ENCODE measurements around the gene DISC1. TPM values are rescaled to one million over a fixed set of nuclear protein-coding genes. Genes with fewer than 3 reads are reported as not detected.
A peak's percentile ranks its signal among the peaks of the same experiment; 100 is the strongest.
"Not testable (repeated sequence)": the region's sequence is repeated elsewhere in the genome, so short reads cannot be mapped to it uniquely, and the experiment has no call there.

DISC1 gene
- total and polyA plus RNA-seq, 7 donors, result 1.2 to 14.1 (median 5.8) TPM

DNA sequence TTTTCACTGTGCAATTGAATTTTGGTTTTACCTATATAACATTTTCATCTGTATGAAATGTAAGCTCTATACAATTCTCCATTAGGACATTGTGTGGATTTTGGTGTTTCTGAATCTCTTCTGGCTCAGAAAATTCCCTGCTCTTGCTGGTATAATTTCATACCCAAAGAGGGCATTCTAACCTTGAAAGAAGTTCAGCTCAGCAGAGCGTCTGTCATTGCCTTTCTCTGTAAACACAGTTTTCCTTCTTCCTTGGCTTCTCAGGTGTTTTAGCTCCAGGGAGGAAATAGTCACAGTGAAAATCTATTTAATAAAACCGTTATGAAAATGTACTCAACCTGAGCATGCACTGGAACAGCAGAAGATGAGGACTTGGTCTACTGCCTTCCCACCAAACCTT, 16.0 kb downstream of the DISC1 start:
- H3K4me3 ChIP-seq, result no peak overlapping the region
- 20 to 57% methylated on average over 2 of the region's 2 CpGs for WGBS, 2 donors
- no peak for DNase-seq
- no peaks in the 10 kb centered on the region for H3K36me3 ChIP-seq
- intact Hi-C loops (cut with DNase I), result no loop called here
- no peak for TF ChIP-seq EP300 (IDR thresholded peaks at IDR 0.05)
- no peaks in the 10 kb centered on the region for H3K27me3 ChIP-seq
- H3K27ac ChIP-seq, result no peak overlapping the region
- peaks cover 0 to 6% (median 2%) of the 10 kb centered on the region in 4 donors for H3K4me1 ChIP-seq
- no peaks in the 10 kb centered on the region for H3K9me3 ChIP-seq

DNA sequence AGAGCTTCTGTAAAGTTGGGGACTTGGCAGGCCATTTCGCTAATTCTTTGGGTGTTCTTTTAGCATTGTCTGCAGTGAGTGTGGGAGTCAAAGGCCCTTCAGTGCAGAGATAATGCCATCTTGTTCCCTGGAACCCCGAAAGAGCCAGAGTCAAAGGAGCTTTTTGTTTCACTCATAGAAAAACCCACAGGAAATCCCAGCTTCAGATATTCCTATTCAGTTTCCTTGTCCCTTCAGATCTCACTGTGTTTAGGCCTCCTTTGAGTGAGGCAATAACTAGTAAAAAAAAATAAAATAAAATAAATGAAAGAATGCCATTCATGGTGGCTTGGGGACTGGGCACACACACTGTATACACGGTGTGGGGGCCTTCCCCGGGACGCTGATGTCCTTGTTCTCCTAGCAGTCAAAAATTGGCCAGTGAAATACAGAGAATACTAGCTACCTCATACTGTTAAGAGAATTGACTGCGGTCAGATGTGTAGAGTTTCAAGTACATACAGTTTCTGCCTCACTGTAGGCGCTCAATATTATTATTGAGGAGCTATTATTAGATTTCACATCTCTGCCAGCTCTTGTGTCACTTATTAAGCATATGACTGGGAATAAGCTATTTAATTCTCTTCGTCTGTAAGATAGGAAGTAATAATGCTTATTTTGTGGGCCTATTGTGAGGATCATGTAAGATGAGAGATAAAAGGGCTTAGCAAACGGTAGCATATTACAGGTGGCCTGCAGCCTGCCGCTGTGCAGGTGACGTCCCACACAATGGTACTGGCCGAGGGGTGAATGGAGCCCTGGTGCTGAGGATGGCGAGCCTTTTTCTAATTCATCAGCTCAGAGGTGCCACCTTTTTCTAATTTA, 16.7 kb downstream of the DISC1 start:
- Histone ChIP-seq H3K27ac (peak overlapping the region in 1 of 4 donors; percentile 50), H3K27me3 (no peaks in the 10 kb centered on the region), H3K4me1 (peaks cover 0 to 6% (median 2%) of the 10 kb centered on the region in 4 donors), H3K4me3 (no peak overlapping the region), H3K36me3 (no peaks in the 10 kb centered on the region), H3K9me3 (no peaks in the 10 kb centered on the region)
- TF ChIP-seq EP300 (IDR thresholded peaks at IDR 0.05), result no peak
- TF ChIP-seq, protein P1, sequence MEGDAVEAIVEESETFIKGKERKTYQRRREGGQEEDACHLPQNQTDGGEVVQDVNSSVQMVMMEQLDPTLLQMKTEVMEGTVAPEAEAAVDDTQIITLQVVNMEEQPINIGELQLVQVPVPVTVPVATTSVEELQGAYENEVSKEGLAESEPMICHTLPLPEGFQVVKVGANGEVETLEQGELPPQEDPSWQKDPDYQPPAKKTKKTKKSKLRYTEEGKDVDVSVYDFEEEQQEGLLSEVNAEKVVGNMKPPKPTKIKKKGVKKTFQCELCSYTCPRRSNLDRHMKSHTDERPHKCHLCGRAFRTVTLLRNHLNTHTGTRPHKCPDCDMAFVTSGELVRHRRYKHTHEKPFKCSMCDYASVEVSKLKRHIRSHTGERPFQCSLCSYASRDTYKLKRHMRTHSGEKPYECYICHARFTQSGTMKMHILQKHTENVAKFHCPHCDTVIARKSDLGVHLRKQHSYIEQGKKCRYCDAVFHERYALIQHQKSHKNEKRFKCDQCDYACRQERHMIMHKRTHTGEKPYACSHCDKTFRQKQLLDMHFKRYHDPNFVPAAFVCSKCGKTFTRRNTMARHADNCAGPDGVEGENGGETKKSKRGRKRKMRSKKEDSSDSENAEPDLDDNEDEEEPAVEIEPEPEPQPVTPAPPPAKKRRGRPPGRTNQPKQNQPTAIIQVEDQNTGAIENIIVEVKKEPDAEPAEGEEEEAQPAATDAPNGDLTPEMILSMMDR (IDR thresholded peaks at IDR 0.05), result no peak
- no peak for TF ChIP-seq POLR2AphosphoS5 (IDR thresholded peaks at IDR 0.05)
- no peak for TF ChIP-seq POLR2A (IDR thresholded peaks at IDR 0.05)
- no peak for DNase-seq
- WGBS, 2 donors, result 89 to 92% methylated on average over 13 of the region's 13 CpGs
- intact Hi-C loops (cut with DNase I), result no loop called here

DNA sequence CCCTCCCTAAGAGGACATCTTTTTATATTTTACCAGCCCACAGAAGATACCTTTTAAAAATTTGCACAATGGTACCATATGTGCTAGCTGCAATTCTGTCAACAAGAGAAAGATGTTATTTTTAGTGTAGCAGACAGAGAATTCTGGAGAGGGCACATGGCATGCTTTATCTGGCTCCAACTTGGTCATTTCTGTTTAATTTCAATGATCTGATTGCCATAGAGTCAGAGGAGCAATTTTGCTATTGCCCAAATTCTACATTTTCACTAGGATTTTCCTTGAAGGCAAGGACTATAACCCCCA, 17.3 kb downstream of the DISC1 start:
- H3K36me3 ChIP-seq, result no peaks in the 10 kb centered on the region
- intact Hi-C loops (cut with DNase I), result no loop called here
- DNase-seq, result no peak
- H3K4me3 ChIP-seq, result no peak overlapping the region
- no peaks in the 10 kb centered on the region for H3K9me3 ChIP-seq
- peaks cover 0 to 6% (median 2%) of the 10 kb centered on the region in 4 donors for H3K4me1 ChIP-seq
- no peaks in the 10 kb centered on the region for H3K27me3 ChIP-seq
- no peak for TF ChIP-seq POLR2A (IDR thresholded peaks at IDR 0.05)
- TF ChIP-seq, protein P1 (IDR thresholded peaks at IDR 0.05), result no peak
- TF ChIP-seq POLR2AphosphoS5 (IDR thresholded peaks at IDR 0.05), result no peak
- no peak for TF ChIP-seq EP300 (IDR thresholded peaks at IDR 0.05)
- H3K27ac ChIP-seq, result peak overlapping the region in 1 of 4 donors; percentile 50

DNA sequence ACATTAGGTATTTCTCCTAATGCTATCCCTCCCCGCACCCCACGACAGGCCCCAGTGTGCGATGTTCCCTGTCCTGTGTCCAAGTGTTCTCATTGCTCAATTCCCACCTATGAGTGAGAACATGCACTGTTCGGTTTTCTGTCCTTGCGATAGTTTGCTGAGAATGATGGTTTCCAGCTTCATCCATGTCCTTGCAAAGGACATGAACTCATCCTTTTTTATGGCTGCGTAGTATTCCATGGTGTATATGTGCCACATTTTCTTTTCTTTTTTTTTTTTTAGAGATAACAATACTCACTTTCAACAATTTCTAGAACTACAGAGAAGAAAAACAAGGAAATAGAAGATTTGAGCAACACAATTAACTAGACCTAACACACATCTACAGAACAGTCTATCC, 19.0 kb downstream of the DISC1 start:
- H3K9me3 ChIP-seq; H3K36me3 ChIP-seq; H3K4me1 ChIP-seq; H3K27me3 ChIP-seq; DNase-seq; H3K27ac ChIP-seq; H3K4me3 ChIP-seq; intact Hi-C loops (cut with DNase I): not testable (repeated sequence)
- 98 to 100% methylated on average over 6 of the region's 6 CpGs for WGBS, 2 donors

DNA sequence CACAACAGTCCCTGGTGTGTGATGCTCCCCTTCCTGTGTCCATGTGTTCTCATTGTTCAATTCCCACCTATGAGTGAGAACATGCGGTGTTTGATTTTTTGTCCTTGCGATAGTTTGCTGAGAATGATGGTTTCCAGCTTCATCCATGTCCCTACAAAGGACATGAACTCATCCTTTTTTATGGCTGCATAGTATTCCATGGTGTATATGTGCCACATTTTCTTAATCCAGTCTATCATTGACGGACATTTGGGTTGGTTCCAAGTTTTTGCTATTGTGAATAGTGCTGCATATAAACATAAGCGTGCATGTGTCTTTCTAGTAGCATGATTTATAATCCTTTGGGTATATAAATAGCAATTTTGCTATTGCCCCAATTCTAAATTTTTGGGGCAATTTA, 19.6 kb downstream of the DISC1 start:
- H3K4me3 ChIP-seq; intact Hi-C loops (cut with DNase I); H3K27me3 ChIP-seq; H3K27ac ChIP-seq; DNase-seq; H3K4me1 ChIP-seq; H3K9me3 ChIP-seq; H3K36me3 ChIP-seq: not testable (repeated sequence)
- WGBS, 2 donors, result 96 to 97% methylated on average over 3 of the region's 4 CpGs

DNA sequence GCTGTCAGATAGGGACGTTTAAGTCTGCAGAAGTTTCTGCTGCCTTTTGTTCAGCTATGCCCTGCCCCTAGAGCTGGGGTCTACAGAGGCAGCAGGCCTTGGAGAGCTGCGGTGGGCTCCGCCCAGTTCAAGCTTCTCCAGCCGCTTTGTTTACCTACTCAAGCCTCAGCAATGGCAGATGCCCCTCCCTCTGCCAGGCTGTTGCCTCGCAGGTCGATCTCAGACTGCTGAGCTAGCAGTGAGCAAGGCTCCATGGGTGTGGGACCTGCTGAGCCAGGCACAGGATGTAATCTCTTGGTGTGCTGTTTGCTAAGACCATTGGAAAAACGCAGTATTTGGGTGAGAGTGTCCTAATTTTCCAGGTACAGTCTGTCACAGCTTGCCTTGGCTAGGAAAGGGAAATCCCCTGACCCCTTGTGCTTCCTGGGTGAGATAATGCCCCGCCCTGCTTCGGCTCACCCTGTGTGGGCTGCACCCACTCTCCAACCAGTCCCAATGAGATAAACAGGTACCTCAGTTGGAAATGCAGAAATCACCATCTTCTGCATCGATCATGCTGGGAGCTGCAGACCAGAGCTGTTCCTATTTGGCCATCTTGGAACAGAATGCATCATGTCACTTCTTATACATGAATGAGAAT, 25.2 kb downstream of the DISC1 start:
- H3K4me3 ChIP-seq; H3K27ac ChIP-seq; DNase-seq; H3K9me3 ChIP-seq; intact Hi-C loops (cut with DNase I); H3K36me3 ChIP-seq; H3K27me3 ChIP-seq; H3K4me1 ChIP-seq: not testable (repeated sequence)
- WGBS, 2 donors, result 26 to 62% methylated on average over 10 of the region's 10 CpGs

DNA sequence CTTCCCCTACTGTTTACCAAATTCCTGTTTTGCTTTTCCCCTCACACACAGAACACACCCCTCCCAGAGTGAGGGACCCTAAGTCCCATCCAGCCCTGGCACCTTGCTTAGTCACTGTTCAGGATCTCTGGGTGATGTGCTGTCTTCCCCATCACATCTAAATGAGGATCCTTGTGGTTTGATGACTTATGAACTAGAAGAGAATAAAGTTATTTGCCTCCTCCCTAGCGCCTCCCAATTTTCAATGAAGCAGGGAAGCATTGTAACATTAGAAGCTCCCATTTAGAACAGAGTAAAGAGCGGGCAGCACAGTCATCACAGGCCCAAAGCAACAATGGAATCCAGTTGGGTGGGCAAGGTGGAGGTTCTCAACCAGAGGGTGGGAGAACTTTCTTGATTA, 27.0 kb downstream of the DISC1 start:
- TF ChIP-seq, protein P1 (IDR thresholded peaks at IDR 0.05), result no peak
- TF ChIP-seq POLR2AphosphoS5 (IDR thresholded peaks at IDR 0.05) (no peak), POLR2A (IDR thresholded peaks at IDR 0.05) (no peak), EP300 (IDR thresholded peaks at IDR 0.05) (no peak)
- Histone ChIP-seq H3K9me3 (peaks cover 0 to 3% (median 0%) of the 10 kb centered on the region in 4 donors), H3K36me3 (no peaks in the 10 kb centered on the region), H3K27me3 (no peaks in the 10 kb centered on the region), H3K4me3 (no peak overlapping the region), H3K27ac (no peak overlapping the region), H3K4me1 (no peaks in the 10 kb centered on the region)
- intact Hi-C loops (cut with DNase I), result no loop called here
- no peak for DNase-seq
- WGBS, 2 donors, result 96 to 97% methylated on average over 2 of the region's 2 CpGs
